Endothelial cell of umbilical vein (primary cell): ENCODE results near the gene ZER1. TPM values are rescaled to one million over a fixed set of nuclear protein-coding genes. Genes with fewer than 3 reads are reported as not detected.

Experiments used
- BruUV-seq: library from RNA; stranded (reverse); fragments of 400-500 nt; replicated peaks from 2 replicates; lab custom pipeline; 2021; lab: Mats Ljungman, UMichigan
- CTCF ChIA-PET: fragments of 300-600, 350-600 bp; sonication (Branson Sonifier 250); formaldehyde crosslinking; loops from one replicate; lab custom pipeline; 2021; ENCODE audit warnings: antibody characterized with exemption, inconsistent platforms; lab: Charles Lee
- POLR2A ChIA-PET: fragments of 300-600, 350-600 bp; sonication (Branson Sonifier 250); formaldehyde crosslinking; loops from one replicate; lab custom pipeline; 2021; ENCODE audit warnings: antibody characterized with exemption, inconsistent platforms; lab: Charles Lee
- DNase-seq: peaks from one replicate; pipeline ENCODE4 v3.0.0-alpha.2; 2011; ENCODE audit warnings: low read depth, low spot score
- FAIRE-seq: peaks from 2 replicates; lab custom pipeline; 2011; peaks lifted over from hg19 to GRCh38; lab: Jason Lieb, UNC
- H2AFZ ChIP-seq: 2 replicates; pipeline ENCODE4 v1.6.0; 2012; ENCODE audit warnings: low read depth, low read length, control low read depth, inconsistent platforms
- H3K27ac ChIP-seq: 2 replicates; pipeline ENCODE4 v1.5.1; 2011; ENCODE audit warnings: low read depth, mild to moderate bottlenecking, control low read depth, low read length, moderate library complexity; ENCODE audit not compliant: insufficient read depth
- H3K27me3 ChIP-seq, 2 experiments: 2 replicates each; pipeline versions ENCODE4 v1.6.0 to v1.6.1; 2011; ENCODE audit warnings: low read length in 2 of 2, mixed read lengths in 1 of 2; ENCODE audit not compliant: control insufficient read depth in 2 of 2, insufficient read depth in 2 of 2
- H3K36me3 ChIP-seq, 2 experiments: 2 replicates in 1 of 2; 3 replicates in 1 of 2; pipeline ENCODE4 v1.5.1; 2011; ENCODE audit warnings: low read length in 2 of 2, mild to moderate bottlenecking in 1 of 2, moderate library complexity in 1 of 2; ENCODE audit not compliant: control insufficient read depth in 2 of 2, insufficient read depth in 2 of 2; ENCODE audit errors: extremely low read depth in 1 of 2
- H3K4me1 ChIP-seq: 3 replicates; pipeline ENCODE4 v1.5.1; 2011; ENCODE audit warnings: mild to moderate bottlenecking, low read length; ENCODE audit not compliant: control insufficient read depth, insufficient read depth; ENCODE audit errors: extremely low read depth
- H3K4me2 ChIP-seq: 2 replicates; pipeline ENCODE4 v1.6.1; 2011; ENCODE audit warnings: low read length, control low read depth, mixed read lengths; ENCODE audit not compliant: insufficient read depth
- H3K4me3 ChIP-seq, 3 experiments: fragments of 200-600 bp in 1 of 3; sonication (generic), shearing (Covaris generic) in 1 of 3; replicated peaks in 1 of 3; 2 replicates each; pipeline ENCODE4 v1.5.1; 2011 to 2016; ENCODE audit warnings: control low read depth in 3 of 3, low read length in 3 of 3, mild to moderate bottlenecking in 2 of 3, inconsistent platforms in 1 of 3, low read depth in 1 of 3, moderate library complexity in 1 of 3; ENCODE audit not compliant: insufficient read depth in 1 of 3
- H3K79me2 ChIP-seq: 2 replicates; pipeline ENCODE4 v1.6.0; 2012; ENCODE audit warnings: low read length, inconsistent platforms; ENCODE audit not compliant: control insufficient read depth, insufficient read depth
- H3K9ac ChIP-seq: replicated peaks from 2 replicates; pipeline ENCODE3; 2011; ENCODE audit warnings: low read length, control low read depth; ENCODE audit not compliant: insufficient read depth; ENCODE audit errors: extremely low read depth
- H3K9me1 ChIP-seq: replicated peaks from 3 replicates; pipeline ENCODE4 v1.6.0; 2011; ENCODE audit warnings: mild to moderate bottlenecking, low read length; ENCODE audit not compliant: control insufficient read depth, insufficient read depth; ENCODE audit errors: extremely low read depth
- H3K9me3 ChIP-seq: replicated peaks from 2 replicates; pipeline ENCODE4 v1.5.1; 2012; ENCODE audit warnings: low read length, inconsistent platforms; ENCODE audit not compliant: control insufficient read depth, insufficient read depth
- H4K20me1 ChIP-seq: replicated peaks from 2 replicates; pipeline ENCODE3; 2011; ENCODE audit warnings: mild to moderate bottlenecking, low read length; ENCODE audit not compliant: control insufficient read depth, insufficient read depth; ENCODE audit errors: extremely low read depth
- CTCF ChIP-seq, 2 donors: IDR thresholded peaks; 1 replicate in 1 of 2; 2 replicates in 1 of 2; pipeline ENCODE4 v1.5.1; 2011; ENCODE audit warnings: low read length in 2 of 2, mild to moderate bottlenecking in 2 of 2, moderate library complexity in 2 of 2, control low read depth in 1 of 2, inconsistent platforms in 1 of 2, low read depth in 1 of 2; ENCODE audit not compliant: insufficient read depth in 1 of 2; ENCODE audit errors: extremely low read depth in 1 of 2
- EZH2 ChIP-seq: IDR thresholded peaks from 2 replicates; pipeline ENCODE4 v1.6.1; 2012; ENCODE audit warnings: borderline replicate concordance, low read depth, mild to moderate bottlenecking, moderate library complexity, low read length, inconsistent platforms; ENCODE audit not compliant: severe bottlenecking
- FOS ChIP-seq: IDR thresholded peaks from 2 replicates; pipeline ENCODE4 v1.6.1; 2011; ENCODE audit warnings: mild to moderate bottlenecking, low read length, moderate library complexity, borderline replicate concordance; ENCODE audit not compliant: insufficient read depth
- GATA2 ChIP-seq: IDR thresholded peaks from 2 replicates; pipeline ENCODE4 v1.7.0; 2011; ENCODE audit warnings: low read depth, mild to moderate bottlenecking, moderate library complexity, mixed read lengths, low read length; ENCODE audit not compliant: insufficient read length, insufficient read depth
- JUN ChIP-seq: IDR thresholded peaks from 2 replicates; pipeline ENCODE4 v1.6.1; 2011; ENCODE audit warnings: borderline replicate concordance, low read depth; ENCODE audit not compliant: insufficient read length, insufficient read depth
- MAX ChIP-seq: IDR thresholded peaks from 2 replicates; pipeline ENCODE4 v1.6.1; 2011; ENCODE audit not compliant: insufficient read depth, insufficient read length
- MYC ChIP-seq: IDR thresholded peaks from one replicate; pipeline ENCODE4 v1.6.1; 2011; ENCODE audit warnings: mild to moderate bottlenecking, low read depth, low read length
- POLR2A ChIP-seq: IDR thresholded peaks from 2 replicates; pipeline ENCODE4 v1.6.1; 2012; ENCODE audit warnings: low read depth, mild to moderate bottlenecking, control low read depth, low read length
- POLR2AphosphoS5 ChIP-seq: IDR thresholded peaks from 2 replicates; pipeline ENCODE4 v1.6.1; 2012; ENCODE audit warnings: low read depth, mild to moderate bottlenecking, control low read depth, low read length, moderate library complexity; ENCODE audit not compliant: insufficient read depth
- dilution Hi-C: fragments of 300-500 bp; cut with MboI; formaldehyde crosslinking; loops from one replicate; pipeline ENCODE4 v1.15.0; 2019; ENCODE audit warnings: low sequenced_read_pairs; ENCODE audit not compliant: extremely low pct_ligation_motif_present
- intact Hi-C: fragments of 100-400 bp; cut with micrococcal nuclease; formaldehyde crosslinking; loops from one replicate; pipeline ENCODE4 v1.10.0; 2022
- polyA plus RNA-seq, 4 experiments: library from polyadenylated mRNA; depleted of rRNA in 3 of 4; stranded (reverse) in 3 of 4; unstranded in 1 of 4; fragments of >200 nt; gene quantifications; 2 replicates each; pipeline versions ENCODE4 v1.2.1 to v1.2.3, GENCODE V29; 2011 to 2012; ENCODE audit warnings: missing spikeins in 1 of 4
- total RNA-seq: library from RNA; stranded (reverse); gene quantifications from 2 replicates; pipeline ENCODE4 v1.2.3, GENCODE V29; 2021

Gene ZER1
- total and polyA plus RNA-seq, 2 donors (not counting 3 experiments of a cell fraction or from before 2014, with no cell fraction given), result 23.0 to 29.9 TPM

- Histone ChIP-seq H3K36me3 (peaks cover 4% of the 10 kb centered on the region in 2 experiments), H2AFZ (no peak overlapping the region), H3K9ac (no peak overlapping the region), H3K9me3 (no peaks in the 10 kb centered on the region), H3K4me3 (no peak overlapping the region), H4K20me1 (peaks cover 5% of the 10 kb centered on the region), H3K27ac (no peak overlapping the region), H3K4me2 (no peak overlapping the region), H3K4me1 (peaks cover 21% of the 10 kb centered on the region), H3K79me2 (peaks cover 39% of the 10 kb centered on the region), H3K27me3 (no peaks in the 10 kb centered on the region), H3K9me1 (no peaks in the 10 kb centered on the region)
- dilution Hi-C loops (no loop called here), intact Hi-C loops (loop anchor here (5.0 kb wide), 1 partner anchor 135 kb away; the partner anchor contains the start of gene SPTAN1)
- FAIRE-seq, result no peak
- no TSS peak for BruUV-seq
- TF ChIP-seq POLR2AphosphoS5, result no peak
- no peak for TF ChIP-seq CTCF (IDR thresholded peaks at IDR 0.05; ENCODE audit: extremely low read depth in 1 of 2, insufficient read depth in 1 of 2, low read depth in 1 of 2, low read length in 2 of 2)
- ChIA-PET CTCF (no interaction called here), POLR2A (no interaction called here)
- no peak for DNase-seq
Measured at GRCh38 chr9:128687453-128687852, 84.3 kb downstream of the ZER1 start.

GRCh38 chr9:128685636-128686489 lies 85.9 kb downstream of the ZER1 start:
- no peak overlapping the region for H3K9ac ChIP-seq
- no peak for DNase-seq
- POLR2A ChIA-PET, result no interaction called here
- H3K27me3 ChIP-seq, result no peaks in the 10 kb centered on the region
- FAIRE-seq, result no peak
- dilution Hi-C loops (no loop called here), intact Hi-C loops (loop anchor here (5.0 kb wide), 1 partner anchor 134 kb away; the partner anchor contains the start of gene SPTAN1)
- peaks cover 2% of the 10 kb centered on the region for H4K20me1 ChIP-seq
- no peaks in the 10 kb centered on the region for H3K9me1 ChIP-seq
- H2AFZ ChIP-seq, result no peak overlapping the region
- no peaks in the 10 kb centered on the region for H3K36me3 ChIP-seq
- peaks cover 24% of the 10 kb centered on the region for H3K79me2 ChIP-seq
- no peak overlapping the region for H3K4me3 ChIP-seq
- H3K9me3 ChIP-seq, result no peaks in the 10 kb centered on the region
- peaks cover 14% of the 10 kb centered on the region for H3K4me1 ChIP-seq
- BruUV-seq, result no TSS peak
- TF ChIP-seq EZH2 (no peak), GATA2 (no peak), FOS (no peak), MAX (no peak), JUN (no peak), CTCF (IDR thresholded peaks at IDR 0.05; ENCODE audit: extremely low read depth in 1 of 2, insufficient read depth in 1 of 2, low read depth in 1 of 2, low read length in 2 of 2) (no peak), MYC (no peak), POLR2A (no peak), POLR2AphosphoS5 (no peak)
- H3K4me2 ChIP-seq, result no peak overlapping the region
- H3K27ac ChIP-seq, result no peak overlapping the region
- CTCF ChIA-PET, result interaction anchor here (1.1 to 1.7 kb wide), 2 partner anchors 14 to 50 kb away, joined by 3 to 10 read pairs; no protein-coding TSS in a partner anchor
